Rectal smooth muscle tissue (tissue), 1 donor: Measurements from ENCODE around the gene NT5DC4.
"Not testable (repeated sequence)": the region's sequence is repeated elsewhere in the genome, so short reads cannot be mapped to it uniquely, and the experiment has no call there.

Experiments
- H3K27ac ChIP-seq: one replicate; pipeline ENCODE4 v1.7.0; 2013; ENCODE audit warnings: low read depth, low read length, inconsistent platforms
- H3K27me3 ChIP-seq: one replicate; pipeline ENCODE4 v1.7.0; 2013; ENCODE audit warnings: low read length; ENCODE audit not compliant: control insufficient read depth, insufficient read depth
- H3K36me3 ChIP-seq: one replicate; pipeline ENCODE4 v1.7.0; 2013; ENCODE audit warnings: low read length; ENCODE audit not compliant: control insufficient read depth, insufficient read depth
- H3K4me1 ChIP-seq: one replicate; pipeline ENCODE4 v1.7.0; 2013; ENCODE audit warnings: low read length; ENCODE audit not compliant: control insufficient read depth, insufficient read depth
- H3K4me3 ChIP-seq: one replicate; pipeline ENCODE4 v1.7.0; 2013; ENCODE audit warnings: low read length
- H3K9ac ChIP-seq: one replicate; pipeline ENCODE4 v1.7.0; 2013; ENCODE audit warnings: low read length

Gene NT5DC4

DNA sequence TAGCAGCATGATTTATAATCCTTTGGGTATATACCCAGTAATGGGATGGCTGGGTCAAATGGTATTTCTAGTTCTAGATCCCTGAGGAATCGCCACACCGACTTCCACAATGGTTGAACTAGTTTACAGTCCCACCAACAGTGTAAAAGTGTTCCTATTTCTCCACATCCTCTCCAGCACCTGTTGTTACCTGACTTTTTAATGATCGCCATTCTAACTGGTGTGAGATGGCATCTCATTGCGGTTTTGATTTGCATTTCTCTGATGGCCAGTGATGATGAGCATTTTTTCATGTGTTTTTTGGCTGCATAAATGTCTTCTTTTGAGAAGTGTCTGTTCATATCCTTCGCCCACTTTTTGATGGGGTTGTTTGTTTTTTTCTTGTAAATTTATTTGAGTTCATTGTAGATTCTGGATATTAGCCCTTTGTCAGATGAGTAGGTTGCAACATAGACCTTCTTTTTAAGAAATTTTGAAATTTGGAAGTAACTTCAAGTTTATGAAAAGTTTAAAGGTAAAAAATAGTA lies 3.9 kb upstream of the NT5DC4 start:
- H3K4me3 ChIP-seq, H3K4me1 ChIP-seq, H3K9ac ChIP-seq, H3K27ac ChIP-seq, H3K36me3 ChIP-seq, H3K27me3 ChIP-seq: not testable (repeated sequence)

DNA sequence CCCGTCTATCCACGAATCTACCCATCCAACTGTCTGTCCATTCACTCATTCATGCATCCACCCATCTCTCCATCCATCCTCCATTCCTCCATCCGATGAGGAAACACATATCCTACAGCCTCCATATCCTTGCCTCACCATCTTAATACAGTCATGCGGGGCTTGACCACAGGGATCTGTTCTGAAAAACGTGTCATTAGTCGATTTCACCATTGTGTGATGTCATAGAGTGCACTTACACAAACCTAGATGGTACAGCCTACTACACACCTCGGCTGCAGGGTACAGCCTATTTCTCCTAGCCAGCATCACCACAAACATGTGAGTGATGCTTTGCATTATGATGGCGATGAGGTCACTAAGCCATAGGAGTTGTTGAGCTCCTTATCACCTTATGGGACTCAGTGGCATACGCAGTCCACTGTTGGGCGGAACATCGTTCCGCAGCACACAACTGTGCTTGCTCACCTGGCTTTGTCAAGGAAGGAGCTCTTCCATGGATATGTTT lies 1.9 kb upstream of the NT5DC4 start:
- H3K27me3 ChIP-seq = no peaks in the 10 kb centered on the region
- no peak overlapping the region for H3K4me3 ChIP-seq
- no peak overlapping the region for H3K9ac ChIP-seq
- H3K27ac ChIP-seq = no peak overlapping the region
- H3K4me1 ChIP-seq = no peaks in the 10 kb centered on the region
- H3K36me3 ChIP-seq = no peaks in the 10 kb centered on the region

DNA sequence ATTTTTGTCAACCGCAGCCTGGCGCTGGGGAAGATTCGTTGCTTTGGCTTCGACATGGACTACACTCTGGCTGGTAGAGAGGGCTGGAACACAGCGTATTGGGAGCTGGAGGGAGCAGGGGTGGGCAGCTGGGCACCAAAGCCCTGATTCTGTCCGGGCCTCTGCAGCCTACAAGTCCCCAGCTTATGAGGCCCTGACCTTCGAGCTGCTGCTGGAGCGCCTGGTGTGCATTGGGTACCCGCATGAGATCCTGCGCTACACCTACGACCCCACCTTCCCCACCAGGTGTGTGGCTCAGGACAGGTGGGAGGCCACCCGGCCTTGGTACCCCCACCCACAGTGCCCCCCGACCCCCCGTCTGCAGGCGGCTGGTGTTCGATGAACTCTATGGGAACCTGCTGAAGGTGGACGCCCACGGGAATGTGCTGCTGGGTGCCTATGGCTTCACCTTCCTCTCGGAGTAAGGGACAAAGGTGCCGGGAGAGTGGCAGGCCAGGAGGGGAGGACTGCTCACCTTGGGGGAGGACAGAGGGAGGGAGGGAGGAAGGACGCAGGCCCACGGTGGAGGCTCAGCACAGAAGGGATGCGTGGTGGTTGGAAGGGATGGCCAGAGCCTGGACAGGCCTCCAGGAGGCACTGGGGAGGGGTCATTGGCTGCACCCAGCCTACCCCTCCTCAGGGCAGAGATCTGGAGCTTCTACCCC lies 1.2 kb downstream of the NT5DC4 start:
- no peaks in the 10 kb centered on the region for H3K36me3 ChIP-seq
- no peak overlapping the region for H3K4me3 ChIP-seq
- no peak overlapping the region for H3K27ac ChIP-seq
- no peaks in the 10 kb centered on the region for H3K4me1 ChIP-seq
- H3K9ac ChIP-seq = no peak overlapping the region
- no peaks in the 10 kb centered on the region for H3K27me3 ChIP-seq

DNA sequence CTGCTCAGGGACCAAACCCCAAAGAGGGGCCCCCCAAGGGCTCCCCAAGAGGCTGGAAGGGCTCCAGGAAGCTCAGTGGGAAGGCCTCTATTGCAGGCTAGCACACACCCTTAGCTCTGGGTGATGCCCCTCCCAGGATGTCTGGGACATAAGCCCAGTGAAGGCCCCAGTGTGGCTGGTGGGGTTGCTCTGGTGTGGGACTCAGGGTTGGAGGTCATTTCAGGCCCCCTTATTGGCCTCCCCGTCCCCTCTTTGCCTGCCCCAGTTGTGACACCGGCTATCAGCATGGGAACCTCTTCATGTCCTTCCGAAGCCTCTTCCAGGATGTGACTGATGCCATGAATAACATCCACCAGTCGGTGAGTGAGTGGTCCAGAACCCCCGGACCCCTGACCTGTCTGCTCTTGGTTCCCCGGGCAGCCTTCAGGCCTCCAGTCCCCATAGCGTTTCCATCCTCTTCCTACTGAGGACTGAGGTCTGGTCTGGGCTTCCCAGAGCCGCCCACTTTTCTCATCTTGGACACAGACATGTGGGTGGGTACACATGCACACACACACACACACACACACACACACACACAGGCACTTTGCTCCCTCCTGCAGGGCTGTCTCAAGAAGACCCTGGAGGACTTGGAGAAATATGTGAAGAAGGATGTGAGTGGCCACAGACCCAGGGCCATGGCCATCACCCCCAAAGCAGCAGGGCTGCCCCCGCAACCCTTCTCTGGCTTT lies 2.2 kb downstream of the NT5DC4 start:
- no peak overlapping the region for H3K4me3 ChIP-seq
- no peak overlapping the region for H3K9ac ChIP-seq
- H3K4me1 ChIP-seq = no peaks in the 10 kb centered on the region
- H3K36me3 ChIP-seq = no peaks in the 10 kb centered on the region
- H3K27me3 ChIP-seq = peaks cover 3% of the 10 kb centered on the region
- H3K27ac ChIP-seq = no peak overlapping the region

DNA sequence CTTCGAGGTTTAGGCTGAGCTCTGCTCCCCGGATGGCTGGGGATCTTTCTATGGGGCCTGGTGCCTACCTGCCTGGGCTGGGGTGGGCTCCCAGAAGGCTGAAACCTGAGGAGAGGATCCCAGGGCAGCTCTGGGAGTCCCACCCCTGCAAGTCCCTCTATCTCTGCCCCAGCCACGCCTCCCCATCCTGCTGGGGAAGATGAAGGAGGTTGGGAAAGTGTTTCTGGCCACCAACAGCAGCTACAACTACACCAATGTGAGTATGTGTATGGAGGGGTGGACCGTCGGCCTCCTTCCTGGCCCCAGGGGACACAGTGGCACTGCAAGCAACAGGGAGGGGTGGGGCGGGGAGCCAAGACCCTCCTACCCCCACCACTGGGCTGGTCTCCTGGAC lies 2.7 kb downstream of the NT5DC4 start:
- Histone ChIP-seq H3K9ac (no peak overlapping the region), H3K4me3 (no peak overlapping the region), H3K27ac (no peak overlapping the region), H3K27me3 (peaks cover 3% of the 10 kb centered on the region), H3K36me3 (no peaks in the 10 kb centered on the region), H3K4me1 (no peaks in the 10 kb centered on the region)

DNA sequence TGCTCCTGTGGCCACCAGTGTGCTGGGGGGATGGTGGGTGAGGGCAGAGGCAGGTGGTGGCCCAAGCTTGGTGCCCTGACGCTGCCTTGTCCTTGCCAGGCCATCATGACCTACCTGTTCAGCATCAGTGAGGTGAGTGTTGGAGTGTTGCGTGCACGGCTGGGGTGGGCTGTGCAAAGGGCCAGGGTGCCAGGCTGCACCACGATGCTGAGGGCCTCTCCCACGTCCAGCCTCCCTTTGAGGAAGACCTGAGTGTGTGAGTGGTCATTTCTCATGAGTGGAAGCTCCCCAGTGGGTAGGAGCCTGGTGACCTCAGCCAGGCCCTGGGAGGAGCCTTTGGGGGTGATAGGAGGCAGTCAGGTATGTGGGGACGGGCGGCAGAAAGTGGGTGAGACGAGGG lies 3.2 kb downstream of the NT5DC4 start:
- no peak overlapping the region for H3K4me3 ChIP-seq
- H3K4me1 ChIP-seq = no peaks in the 10 kb centered on the region
- H3K9ac ChIP-seq = no peak overlapping the region
- no peak overlapping the region for H3K27ac ChIP-seq
- no peaks in the 10 kb centered on the region for H3K36me3 ChIP-seq
- peaks cover 3% of the 10 kb centered on the region for H3K27me3 ChIP-seq

- no peak overlapping the region for H3K9ac ChIP-seq
- H3K4me1 ChIP-seq = no peaks in the 10 kb centered on the region
- H3K27ac ChIP-seq = no peak overlapping the region
Measured at GRCh38 chr2:112724591-112725525, 4.0 kb downstream of the NT5DC4 start.

DNA sequence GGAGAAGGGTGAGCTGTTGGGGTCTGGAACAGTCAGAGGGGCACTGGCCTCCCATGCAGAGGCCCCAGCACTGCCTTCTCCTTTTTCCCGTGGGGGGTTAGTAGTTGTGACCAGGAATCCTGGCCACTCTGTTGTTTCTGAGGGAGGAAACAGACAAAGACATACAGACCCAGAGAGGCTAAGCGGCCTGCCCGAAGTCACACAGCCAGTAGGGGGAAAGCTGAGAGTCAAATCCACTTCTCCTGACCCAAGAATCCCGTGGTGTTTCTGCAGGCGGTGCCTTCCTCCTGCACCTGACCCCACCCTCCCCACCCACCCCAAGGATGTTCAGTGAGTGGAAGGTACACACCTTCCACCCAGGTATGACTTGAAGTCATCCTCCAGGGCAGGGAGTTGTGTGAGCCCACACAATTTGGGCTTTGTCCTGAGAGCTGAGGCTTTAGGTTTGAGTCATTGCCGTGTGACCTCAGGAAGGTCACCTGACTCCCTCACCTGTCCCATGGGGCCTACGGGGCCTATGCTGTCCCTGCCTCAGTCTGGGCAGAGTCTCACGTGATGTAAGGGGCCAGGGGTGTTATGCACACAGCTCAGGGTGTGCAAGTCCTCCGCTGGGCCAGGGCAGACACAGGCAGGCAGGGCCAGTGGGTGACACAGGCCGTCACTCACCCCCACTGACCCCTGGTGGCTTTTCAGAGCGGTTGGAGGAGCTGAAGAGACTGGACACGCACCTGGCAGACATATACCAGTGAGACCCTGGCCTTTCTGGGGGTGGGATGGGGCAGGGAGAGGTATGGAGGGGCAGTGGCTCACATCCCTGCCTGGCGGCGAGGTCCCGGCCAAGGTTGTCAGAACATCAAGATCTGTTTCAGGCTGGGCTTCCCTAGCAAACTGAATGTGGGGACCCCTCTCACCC lies 5.0 kb downstream of the NT5DC4 start:
- H3K9ac ChIP-seq = no peak overlapping the region
- no peak overlapping the region for H3K27ac ChIP-seq
- H3K4me1 ChIP-seq = no peaks in the 10 kb centered on the region
- no peak overlapping the region for H3K4me3 ChIP-seq
- H3K36me3 ChIP-seq = no peaks in the 10 kb centered on the region
- H3K27me3 ChIP-seq = peaks cover 3% of the 10 kb centered on the region

More at GRCh38 chr2:112724591-112725525, 4.0 kb downstream of the NT5DC4 start:
- Histone ChIP-seq H3K36me3 (no peaks in the 10 kb centered on the region), H3K4me3 (no peak overlapping the region), H3K27me3 (peaks cover 3% of the 10 kb centered on the region)

- Histone ChIP-seq H3K4me1 (no peaks in the 10 kb centered on the region), H3K27ac (no peak overlapping the region), H3K36me3 (no peaks in the 10 kb centered on the region), H3K27me3 (peaks cover 3% of the 10 kb centered on the region), H3K4me3 (no peak overlapping the region), H3K9ac (no peak overlapping the region)
Measured at GRCh38 chr2:112726487-112727190, 5.8 kb downstream of the NT5DC4 start.

DNA sequence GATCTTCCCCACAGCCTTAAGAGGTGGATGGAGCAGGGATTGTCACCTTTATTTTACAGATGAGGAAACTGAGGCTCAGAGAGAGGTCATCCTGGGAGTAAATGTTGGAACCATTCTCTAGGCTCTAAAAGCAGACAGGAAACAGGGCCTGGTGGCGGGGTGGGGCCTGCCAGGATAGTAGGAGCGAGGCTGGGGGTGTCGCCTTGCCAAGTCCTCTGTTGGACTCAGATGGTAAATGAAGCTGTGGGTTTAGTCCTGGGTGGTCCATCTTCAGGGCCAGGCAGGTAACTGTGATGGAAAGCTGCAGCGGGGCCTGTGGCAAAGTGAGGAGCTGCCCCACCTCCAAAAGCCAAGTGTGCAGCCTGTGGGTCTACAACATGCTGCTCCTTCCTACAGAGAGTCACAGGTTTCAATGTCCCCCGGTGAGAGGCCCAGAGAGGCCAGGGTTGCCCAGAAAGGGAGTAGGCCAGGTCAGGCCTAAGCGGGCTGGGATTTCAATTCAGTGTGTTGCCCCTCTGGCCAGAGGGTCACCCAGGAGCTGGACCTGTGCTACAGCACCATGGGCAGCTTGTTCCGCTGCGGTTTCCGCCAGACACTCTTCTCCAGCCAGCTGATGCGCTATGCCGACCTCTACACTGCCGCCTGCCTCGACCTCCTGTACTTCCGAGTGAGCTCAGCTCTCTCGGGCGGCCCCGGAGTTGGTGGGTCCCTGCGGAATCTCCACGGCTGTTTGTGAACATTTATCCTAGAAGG lies 6.6 kb downstream of the NT5DC4 start:
- H3K4me3 ChIP-seq = no peak overlapping the region
- H3K36me3 ChIP-seq = no peaks in the 10 kb centered on the region
- no peak overlapping the region for H3K9ac ChIP-seq
- no peak overlapping the region for H3K27ac ChIP-seq
- H3K4me1 ChIP-seq = no peaks in the 10 kb centered on the region
- H3K27me3 ChIP-seq = peaks cover 3% of the 10 kb centered on the region
